ENCODE data around the gene TSPAN11.

DNA sequence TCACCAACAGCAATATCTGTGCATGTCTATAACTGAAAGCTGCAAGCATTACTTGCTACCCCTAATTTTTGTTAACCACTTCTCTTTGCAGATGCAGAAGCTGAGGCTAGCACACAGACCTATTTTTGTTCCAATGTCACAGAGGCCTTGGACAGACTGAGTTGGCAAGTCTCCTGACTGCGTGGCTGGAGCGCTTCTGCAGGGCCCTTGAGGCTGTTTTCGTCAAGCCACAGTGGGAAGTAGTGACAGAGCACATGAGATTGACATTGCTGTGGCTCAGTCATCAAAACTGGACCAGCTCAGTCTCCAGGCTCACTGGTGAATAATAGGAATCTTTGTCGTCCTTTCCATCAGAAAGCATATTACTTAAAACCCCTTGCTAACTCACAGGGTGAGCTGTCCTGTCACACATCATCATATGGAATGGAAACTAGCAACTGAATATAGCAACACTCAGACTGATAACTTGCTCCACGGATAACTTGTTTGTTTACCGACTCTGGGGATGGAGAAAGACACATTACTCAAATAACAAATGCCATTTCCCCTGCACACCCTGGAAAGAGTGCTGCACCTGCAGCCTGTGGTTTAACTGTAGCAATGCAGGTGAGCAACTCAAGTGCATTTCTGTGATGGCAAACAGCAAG lies 103.5 kb downstream of the TSPAN11 start:
- TF ChIP-seq EZH2phosphoT487 (conservative IDR thresholded peaks at IDR 0.05; ENCODE audit: low read length) = no peak
- TF ChIP-seq, protein P1, sequence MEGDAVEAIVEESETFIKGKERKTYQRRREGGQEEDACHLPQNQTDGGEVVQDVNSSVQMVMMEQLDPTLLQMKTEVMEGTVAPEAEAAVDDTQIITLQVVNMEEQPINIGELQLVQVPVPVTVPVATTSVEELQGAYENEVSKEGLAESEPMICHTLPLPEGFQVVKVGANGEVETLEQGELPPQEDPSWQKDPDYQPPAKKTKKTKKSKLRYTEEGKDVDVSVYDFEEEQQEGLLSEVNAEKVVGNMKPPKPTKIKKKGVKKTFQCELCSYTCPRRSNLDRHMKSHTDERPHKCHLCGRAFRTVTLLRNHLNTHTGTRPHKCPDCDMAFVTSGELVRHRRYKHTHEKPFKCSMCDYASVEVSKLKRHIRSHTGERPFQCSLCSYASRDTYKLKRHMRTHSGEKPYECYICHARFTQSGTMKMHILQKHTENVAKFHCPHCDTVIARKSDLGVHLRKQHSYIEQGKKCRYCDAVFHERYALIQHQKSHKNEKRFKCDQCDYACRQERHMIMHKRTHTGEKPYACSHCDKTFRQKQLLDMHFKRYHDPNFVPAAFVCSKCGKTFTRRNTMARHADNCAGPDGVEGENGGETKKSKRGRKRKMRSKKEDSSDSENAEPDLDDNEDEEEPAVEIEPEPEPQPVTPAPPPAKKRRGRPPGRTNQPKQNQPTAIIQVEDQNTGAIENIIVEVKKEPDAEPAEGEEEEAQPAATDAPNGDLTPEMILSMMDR (IDR thresholded peaks at IDR 0.05; ENCODE audit: insufficient read depth, low read length, poor library complexity, severe bottlenecking) = no peak

Measured in SU-DHL-6 (cell line).